ENCODE results near the gene MRPS16. TPM values are rescaled to one million over a fixed set of nuclear protein-coding genes. Genes with fewer than 3 reads are reported as not detected.

MRPS16 gene
- total and polyA plus RNA-seq, 2 of the 13 experiments (the other 11 are each of a cell fraction or from before 2014, with no cell fraction given) = 70.1 to 135 TPM

DNA sequence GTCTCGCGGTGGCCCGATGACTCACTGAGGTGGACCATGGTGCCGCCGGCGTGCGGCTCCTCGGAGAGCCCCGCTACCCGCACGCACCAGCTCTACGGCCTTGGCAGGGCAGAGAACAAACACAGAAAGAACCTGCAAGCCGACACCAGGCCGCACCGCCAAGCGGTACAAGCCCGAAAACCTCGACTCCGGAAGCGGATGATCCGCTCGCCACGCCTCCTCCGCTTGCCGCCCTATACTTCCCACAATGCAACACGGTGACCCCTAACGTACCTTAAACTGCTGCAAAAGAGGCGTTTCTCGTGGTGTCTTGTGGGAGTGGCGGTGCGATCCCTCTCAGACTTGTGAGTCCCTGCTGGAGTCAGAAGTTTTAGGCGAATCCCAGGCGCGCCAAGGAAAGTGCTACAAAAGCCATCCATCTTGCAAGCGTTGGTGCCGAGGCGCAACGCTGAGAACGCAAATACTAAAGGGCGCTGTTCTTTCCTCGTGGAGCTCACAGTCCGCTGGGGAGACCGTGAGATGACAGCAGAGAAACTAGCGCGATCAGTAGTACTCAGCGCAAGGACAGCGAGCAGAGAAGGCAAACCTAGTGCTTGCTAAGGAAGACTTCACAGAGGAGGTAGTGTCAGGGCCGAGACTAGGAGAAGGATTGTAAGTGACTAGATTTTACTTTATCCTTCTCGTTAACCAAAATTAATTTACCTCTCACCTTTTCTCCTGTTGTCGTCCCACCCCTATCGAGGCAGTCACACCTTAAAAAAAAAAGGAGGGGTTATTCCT lies at the start of gene MRPS16 (continued):
- TF ChIP-seq, protein P1, sequence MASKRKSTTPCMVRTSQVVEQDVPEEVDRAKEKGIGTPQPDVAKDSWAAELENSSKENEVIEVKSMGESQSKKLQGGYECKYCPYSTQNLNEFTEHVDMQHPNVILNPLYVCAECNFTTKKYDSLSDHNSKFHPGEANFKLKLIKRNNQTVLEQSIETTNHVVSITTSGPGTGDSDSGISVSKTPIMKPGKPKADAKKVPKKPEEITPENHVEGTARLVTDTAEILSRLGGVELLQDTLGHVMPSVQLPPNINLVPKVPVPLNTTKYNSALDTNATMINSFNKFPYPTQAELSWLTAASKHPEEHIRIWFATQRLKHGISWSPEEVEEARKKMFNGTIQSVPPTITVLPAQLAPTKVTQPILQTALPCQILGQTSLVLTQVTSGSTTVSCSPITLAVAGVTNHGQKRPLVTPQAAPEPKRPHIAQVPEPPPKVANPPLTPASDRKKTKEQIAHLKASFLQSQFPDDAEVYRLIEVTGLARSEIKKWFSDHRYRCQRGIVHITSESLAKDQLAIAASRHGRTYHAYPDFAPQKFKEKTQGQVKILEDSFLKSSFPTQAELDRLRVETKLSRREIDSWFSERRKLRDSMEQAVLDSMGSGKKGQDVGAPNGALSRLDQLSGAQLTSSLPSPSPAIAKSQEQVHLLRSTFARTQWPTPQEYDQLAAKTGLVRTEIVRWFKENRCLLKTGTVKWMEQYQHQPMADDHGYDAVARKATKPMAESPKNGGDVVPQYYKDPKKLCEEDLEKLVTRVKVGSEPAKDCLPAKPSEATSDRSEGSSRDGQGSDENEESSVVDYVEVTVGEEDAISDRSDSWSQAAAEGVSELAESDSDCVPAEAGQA (IDR thresholded peaks at IDR 0.05; ENCODE audit: low read depth) = peak; percentile 64; the same call in 1 of the 2 replicates
- TF ChIP-seq, protein P1 (CRISPR knock-in tag; IDR thresholded peaks at IDR 0.05; ENCODE audit: borderline replicate concordance) = no peak
- peak; percentile 90 for TF ChIP-seq SP4 (CRISPR knock-in tag; IDR thresholded peaks at IDR 0.05)
- TF ChIP-seq ZMYM4 (CRISPR knock-in tag; IDR thresholded peaks at IDR 0.05) = peak; percentile 91
- TF ChIP-seq ATF7 (IDR thresholded peaks at IDR 0.05) = no peak
- 0 out of 2 replicates have a peak, but pooled peaks have one; percentile 72 for TF ChIP-seq ATF7 (CRISPR knock-in tag; IDR thresholded peaks at IDR 0.05)
- peak; percentile 97 for TF ChIP-seq HDAC1 (CRISPR knock-in tag; IDR thresholded peaks at IDR 0.05)
- TF ChIP-seq HOXA5 (CRISPR knock-in tag; IDR thresholded peaks at IDR 0.05) = peak; percentile 49; the same call in 1 of the 2 replicates
- TF ChIP-seq, protein P2, sequence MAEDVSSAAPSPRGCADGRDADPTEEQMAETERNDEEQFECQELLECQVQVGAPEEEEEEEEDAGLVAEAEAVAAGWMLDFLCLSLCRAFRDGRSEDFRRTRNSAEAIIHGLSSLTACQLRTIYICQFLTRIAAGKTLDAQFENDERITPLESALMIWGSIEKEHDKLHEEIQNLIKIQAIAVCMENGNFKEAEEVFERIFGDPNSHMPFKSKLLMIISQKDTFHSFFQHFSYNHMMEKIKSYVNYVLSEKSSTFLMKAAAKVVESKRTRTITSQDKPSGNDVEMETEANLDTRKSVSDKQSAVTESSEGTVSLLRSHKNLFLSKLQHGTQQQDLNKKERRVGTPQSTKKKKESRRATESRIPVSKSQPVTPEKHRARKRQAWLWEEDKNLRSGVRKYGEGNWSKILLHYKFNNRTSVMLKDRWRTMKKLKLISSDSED (CRISPR knock-in tag; IDR thresholded peaks at IDR 0.05) = no peak; the same call in 1 of the 2 replicates
- TF ChIP-seq ZNF205 (CRISPR knock-in tag; IDR thresholded peaks at IDR 0.05) = 0 out of 2 replicates have a peak, but pooled peaks have one; percentile 45
- 0 out of 2 replicates have a peak, but pooled peaks have one; percentile 45 for TF ChIP-seq ZNF891 (CRISPR knock-in tag; IDR thresholded peaks at IDR 0.05)
- peak; percentile 90 for TF ChIP-seq RBFOX2 (IDR thresholded peaks at IDR 0.05; ENCODE audit: low read depth, low read length)
- peak; percentile 91; the same call in 2 of the 3 replicates for TF ChIP-seq MXI1 (IDR thresholded peaks at IDR 0.05; ENCODE audit: borderline replicate concordance, low read depth, low read length)
- TF ChIP-seq SRF (IDR thresholded peaks at IDR 0.05; ENCODE audit: low read depth, low read length) = 0 out of 2 replicates have a peak, but pooled peaks have one; percentile 37
- no peak for TF ChIP-seq NFYC (CRISPR knock-in tag; IDR thresholded peaks at IDR 0.05)
- TF ChIP-seq, protein P3, sequence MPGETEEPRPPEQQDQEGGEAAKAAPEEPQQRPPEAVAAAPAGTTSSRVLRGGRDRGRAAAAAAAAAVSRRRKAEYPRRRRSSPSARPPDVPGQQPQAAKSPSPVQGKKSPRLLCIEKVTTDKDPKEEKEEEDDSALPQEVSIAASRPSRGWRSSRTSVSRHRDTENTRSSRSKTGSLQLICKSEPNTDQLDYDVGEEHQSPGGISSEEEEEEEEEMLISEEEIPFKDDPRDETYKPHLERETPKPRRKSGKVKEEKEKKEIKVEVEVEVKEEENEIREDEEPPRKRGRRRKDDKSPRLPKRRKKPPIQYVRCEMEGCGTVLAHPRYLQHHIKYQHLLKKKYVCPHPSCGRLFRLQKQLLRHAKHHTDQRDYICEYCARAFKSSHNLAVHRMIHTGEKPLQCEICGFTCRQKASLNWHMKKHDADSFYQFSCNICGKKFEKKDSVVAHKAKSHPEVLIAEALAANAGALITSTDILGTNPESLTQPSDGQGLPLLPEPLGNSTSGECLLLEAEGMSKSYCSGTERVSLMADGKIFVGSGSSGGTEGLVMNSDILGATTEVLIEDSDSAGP (CRISPR knock-in tag; IDR thresholded peaks at IDR 0.05; ENCODE audit: borderline replicate concordance) = peak; percentile 92
- peak; percentile 97 for TF ChIP-seq KMT2B (CRISPR knock-in tag; IDR thresholded peaks at IDR 0.05)
- TF ChIP-seq PTBP1 (IDR thresholded peaks at IDR 0.05; ENCODE audit: low read depth, low read length, poor library complexity, severe bottlenecking) = no peak
- TF ChIP-seq, protein P4, sequence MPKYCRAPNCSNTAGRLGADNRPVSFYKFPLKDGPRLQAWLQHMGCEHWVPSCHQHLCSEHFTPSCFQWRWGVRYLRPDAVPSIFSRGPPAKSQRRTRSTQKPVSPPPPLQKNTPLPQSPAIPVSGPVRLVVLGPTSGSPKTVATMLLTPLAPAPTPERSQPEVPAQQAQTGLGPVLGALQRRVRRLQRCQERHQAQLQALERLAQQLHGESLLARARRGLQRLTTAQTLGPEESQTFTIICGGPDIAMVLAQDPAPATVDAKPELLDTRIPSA (CRISPR knock-in tag; IDR thresholded peaks at IDR 0.05; ENCODE audit: borderline replicate concordance) = peak; percentile 47; the same call in 1 of the 2 replicates
- peak; percentile 15; the same call in 1 of the 2 replicates for TF ChIP-seq ZNF678 (CRISPR knock-in tag; IDR thresholded peaks at IDR 0.05)
- peak; percentile 83 for TF ChIP-seq HNF4A (CRISPR knock-in tag; IDR thresholded peaks at IDR 0.05)
